ENCODE data around the gene PPP2R2D.

The PPP2R2D gene

DNA sequence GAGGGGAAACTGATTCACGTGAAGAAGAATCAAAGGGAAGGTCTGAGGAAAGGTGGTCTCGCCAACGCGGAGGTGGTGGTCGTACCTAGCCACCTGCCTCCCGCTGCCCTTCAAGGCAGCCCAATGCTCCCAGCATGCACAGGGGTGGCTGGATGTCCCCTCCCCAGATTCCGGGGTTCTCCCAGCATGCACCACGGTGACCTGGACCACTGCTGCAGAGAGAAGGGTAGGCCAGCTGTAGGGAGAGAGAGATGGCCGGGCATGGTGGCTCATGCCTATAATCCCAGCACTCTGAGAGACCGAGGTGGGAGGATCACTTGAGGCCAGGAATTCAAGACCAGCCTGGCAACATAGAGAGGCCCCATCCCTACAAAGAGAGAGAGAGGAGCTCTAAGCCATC lies 32.4 kb upstream of the PPP2R2D start:
- no peak overlapping the region for H3K4me3 ChIP-seq (ENCODE audit: low read depth, low read length)
- DNase-seq (ENCODE audit: low read depth), result no peak
- TF ChIP-seq, protein P1, sequence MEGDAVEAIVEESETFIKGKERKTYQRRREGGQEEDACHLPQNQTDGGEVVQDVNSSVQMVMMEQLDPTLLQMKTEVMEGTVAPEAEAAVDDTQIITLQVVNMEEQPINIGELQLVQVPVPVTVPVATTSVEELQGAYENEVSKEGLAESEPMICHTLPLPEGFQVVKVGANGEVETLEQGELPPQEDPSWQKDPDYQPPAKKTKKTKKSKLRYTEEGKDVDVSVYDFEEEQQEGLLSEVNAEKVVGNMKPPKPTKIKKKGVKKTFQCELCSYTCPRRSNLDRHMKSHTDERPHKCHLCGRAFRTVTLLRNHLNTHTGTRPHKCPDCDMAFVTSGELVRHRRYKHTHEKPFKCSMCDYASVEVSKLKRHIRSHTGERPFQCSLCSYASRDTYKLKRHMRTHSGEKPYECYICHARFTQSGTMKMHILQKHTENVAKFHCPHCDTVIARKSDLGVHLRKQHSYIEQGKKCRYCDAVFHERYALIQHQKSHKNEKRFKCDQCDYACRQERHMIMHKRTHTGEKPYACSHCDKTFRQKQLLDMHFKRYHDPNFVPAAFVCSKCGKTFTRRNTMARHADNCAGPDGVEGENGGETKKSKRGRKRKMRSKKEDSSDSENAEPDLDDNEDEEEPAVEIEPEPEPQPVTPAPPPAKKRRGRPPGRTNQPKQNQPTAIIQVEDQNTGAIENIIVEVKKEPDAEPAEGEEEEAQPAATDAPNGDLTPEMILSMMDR (IDR thresholded peaks at IDR 0.05; ENCODE audit: insufficient read depth, low read depth, low read length, missing control alignments), result no peak

DNA sequence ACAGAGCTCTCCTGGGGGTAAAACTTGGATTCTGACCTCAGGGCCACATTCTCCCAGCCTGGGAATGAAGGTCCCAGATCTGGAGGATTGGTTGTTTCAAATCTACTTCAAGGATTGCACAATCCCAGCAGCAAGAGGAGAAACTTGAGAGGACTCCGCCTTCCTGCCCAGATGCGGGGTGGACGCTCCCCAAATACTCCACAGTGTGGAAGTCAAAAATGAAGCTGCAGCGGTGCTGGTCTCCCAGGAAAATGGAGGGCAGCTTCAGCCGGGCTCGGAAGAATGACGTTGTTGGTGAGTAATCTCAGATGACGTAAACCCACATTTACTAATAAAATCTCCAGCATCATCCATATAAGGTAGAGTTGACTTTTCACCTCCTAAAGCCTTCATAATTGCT lies 31.5 kb upstream of the PPP2R2D start:
- TF ChIP-seq, protein P1 (IDR thresholded peaks at IDR 0.05; ENCODE audit: insufficient read depth, low read depth, low read length, missing control alignments), result no peak
- H3K4me3 ChIP-seq (ENCODE audit: low read depth, low read length), result no peak overlapping the region
- no peak for DNase-seq (ENCODE audit: low read depth)

DNA sequence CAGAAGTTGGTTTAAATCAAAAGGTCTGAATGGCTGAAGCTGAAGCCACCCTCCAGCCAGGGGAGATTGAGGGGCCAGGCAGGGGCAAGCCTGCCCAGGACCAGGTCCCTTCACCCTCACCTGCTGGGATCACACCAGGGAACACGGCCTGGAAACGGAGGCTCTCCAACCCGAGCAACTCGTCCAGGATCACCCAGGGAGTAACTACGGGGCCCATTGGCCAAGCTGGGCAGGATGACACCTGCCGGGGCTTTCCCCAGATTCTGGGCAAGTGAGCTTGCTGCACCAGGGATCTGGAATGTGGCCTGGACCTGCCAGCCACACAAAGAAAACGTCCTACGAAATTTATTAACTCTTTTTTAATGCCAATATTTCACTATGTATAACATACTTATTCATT lies 30.4 kb upstream of the PPP2R2D start:
- no peak for DNase-seq (ENCODE audit: low read depth)
- TF ChIP-seq, protein P1 (IDR thresholded peaks at IDR 0.05; ENCODE audit: insufficient read depth, low read depth, low read length, missing control alignments), result no peak
- H3K4me3 ChIP-seq (ENCODE audit: low read depth, low read length), result no peak overlapping the region

DNA sequence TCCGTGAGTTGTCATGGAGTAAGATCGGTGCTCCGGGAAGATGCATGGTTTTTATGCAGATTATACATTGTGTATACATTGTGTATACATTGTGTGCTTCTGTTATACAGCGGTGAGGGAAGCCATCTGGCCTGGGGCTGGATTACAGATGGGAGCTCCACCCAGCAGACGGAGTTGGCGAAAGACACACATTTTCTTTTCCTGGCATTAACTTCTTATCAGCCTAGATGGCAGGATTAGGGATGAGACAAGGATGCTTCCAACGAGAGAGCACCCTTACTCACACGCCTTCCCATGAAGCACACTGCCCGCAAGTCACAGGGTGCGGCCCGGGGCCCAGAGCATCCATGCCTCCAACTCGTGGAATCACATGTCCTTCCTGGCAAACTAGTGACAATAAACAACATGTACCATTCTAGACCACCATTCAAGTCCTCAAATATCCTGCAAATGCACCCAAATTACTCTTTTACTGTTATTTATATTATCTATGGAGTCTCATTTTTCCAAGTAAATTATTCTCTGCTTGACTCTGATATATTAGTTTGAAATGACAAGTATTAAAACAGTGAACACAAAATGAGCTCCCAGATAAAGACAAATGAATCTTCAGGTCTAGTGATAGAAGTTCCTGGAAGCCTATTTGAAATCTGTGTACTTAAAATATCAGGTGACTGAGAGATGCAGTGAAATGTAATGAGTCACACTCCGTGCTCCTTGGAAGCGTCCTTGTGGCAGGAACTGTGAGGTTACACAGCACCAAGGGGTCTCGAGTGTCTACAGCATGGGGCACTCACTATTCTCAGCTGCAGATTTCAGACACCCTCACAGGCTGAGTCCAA lies 29.8 kb upstream of the PPP2R2D start:
- no peak for DNase-seq (ENCODE audit: low read depth)
- TF ChIP-seq, protein P1 (IDR thresholded peaks at IDR 0.05; ENCODE audit: insufficient read depth, low read depth, low read length, missing control alignments), result no peak
- H3K4me3 ChIP-seq (ENCODE audit: low read depth, low read length), result no peak overlapping the region

DNA sequence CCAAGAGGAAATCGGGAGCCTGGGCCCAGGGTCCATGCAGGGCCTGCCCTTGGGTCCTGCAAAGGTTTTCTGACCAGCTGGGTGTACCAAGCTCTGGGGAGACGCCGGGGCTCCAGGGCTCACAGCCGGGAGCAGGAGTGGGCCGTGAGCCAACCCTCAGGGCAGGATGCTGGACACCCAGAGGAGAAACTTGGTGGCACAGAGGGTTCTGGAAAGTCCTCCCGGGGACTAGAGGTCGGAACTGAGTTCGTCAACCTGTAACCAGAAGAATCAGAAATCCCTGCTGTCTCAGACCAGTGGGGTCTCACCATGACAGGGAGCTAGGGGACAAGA lies 29.2 kb upstream of the PPP2R2D start:
- H3K4me3 ChIP-seq (ENCODE audit: low read depth, low read length), result no peak overlapping the region
- TF ChIP-seq, protein P1 (IDR thresholded peaks at IDR 0.05; ENCODE audit: insufficient read depth, low read depth, low read length, missing control alignments), result no peak
- DNase-seq (ENCODE audit: low read depth), result no peak

DNA sequence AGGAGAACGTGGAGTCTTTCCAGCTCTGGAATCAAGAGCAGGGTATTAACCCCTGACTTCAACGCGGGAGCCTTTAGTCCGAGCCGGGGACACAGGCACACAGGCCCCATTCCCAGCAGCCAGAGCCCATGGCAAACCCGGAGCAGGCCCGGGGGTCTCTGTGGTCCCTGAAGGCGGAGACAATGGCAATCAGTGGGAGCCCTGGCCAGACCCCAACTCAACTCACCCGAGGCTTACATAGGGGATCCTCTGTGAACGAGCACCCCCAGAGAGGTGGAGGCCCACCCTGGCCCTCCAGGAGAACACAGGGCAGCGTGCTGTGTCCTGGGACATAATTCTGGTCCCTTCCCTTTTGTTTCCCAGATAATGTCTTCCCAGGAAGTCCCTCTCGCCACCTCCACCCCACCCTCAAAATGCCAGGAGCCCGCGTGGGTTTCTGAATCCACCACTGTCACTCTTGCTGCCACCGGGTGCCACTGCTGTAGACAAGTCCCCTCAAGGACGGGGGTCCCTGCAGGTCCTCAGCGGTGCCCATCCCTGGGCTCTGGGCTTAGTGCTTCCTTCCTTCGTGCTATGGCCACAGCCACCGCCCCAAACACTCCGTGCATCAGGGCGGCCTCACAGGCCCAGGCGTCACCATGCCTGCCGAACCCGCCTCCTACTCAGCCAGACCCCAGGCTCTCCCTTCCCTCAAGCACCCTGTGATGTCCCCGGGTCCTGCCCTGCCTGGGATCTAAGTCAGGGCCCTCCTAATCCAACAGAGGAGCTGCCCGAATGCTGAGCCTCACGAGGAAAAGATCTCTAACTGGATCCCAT lies 28.6 kb upstream of the PPP2R2D start:
- no peak for DNase-seq (ENCODE audit: low read depth)
- H3K4me3 ChIP-seq (ENCODE audit: low read depth, low read length), result no peak overlapping the region
- TF ChIP-seq, protein P1 (IDR thresholded peaks at IDR 0.05; ENCODE audit: insufficient read depth, low read depth, low read length, missing control alignments), result no peak

Data from GM12865 (cell line).